HG03064 (cell line): ENCODE results near the gene SLC25A47.
"Not testable (repeated sequence)": the region's sequence is repeated elsewhere in the genome, so short reads cannot be mapped to it uniquely, and the experiment has no call there.

Source experiments
- ATAC-seq: cut with Tn5 transposase; IDR thresholded peaks from one replicate; pipeline ENCODE4 v1.9.1; 2021; ENCODE audit warnings: low read depth; ENCODE audit not compliant: unreplicated experiment

The SLC25A47 gene, protein sequence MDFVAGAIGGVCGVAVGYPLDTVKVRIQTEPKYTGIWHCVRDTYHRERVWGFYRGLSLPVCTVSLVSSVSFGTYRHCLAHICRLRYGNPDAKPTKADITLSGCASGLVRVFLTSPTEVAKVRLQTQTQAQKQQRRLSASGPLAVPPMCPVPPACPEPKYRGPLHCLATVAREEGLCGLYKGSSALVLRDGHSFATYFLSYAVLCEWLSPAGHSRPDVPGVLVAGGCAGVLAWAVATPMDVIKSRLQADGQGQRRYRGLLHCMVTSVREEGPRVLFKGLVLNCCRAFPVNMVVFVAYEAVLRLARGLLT

DNA sequence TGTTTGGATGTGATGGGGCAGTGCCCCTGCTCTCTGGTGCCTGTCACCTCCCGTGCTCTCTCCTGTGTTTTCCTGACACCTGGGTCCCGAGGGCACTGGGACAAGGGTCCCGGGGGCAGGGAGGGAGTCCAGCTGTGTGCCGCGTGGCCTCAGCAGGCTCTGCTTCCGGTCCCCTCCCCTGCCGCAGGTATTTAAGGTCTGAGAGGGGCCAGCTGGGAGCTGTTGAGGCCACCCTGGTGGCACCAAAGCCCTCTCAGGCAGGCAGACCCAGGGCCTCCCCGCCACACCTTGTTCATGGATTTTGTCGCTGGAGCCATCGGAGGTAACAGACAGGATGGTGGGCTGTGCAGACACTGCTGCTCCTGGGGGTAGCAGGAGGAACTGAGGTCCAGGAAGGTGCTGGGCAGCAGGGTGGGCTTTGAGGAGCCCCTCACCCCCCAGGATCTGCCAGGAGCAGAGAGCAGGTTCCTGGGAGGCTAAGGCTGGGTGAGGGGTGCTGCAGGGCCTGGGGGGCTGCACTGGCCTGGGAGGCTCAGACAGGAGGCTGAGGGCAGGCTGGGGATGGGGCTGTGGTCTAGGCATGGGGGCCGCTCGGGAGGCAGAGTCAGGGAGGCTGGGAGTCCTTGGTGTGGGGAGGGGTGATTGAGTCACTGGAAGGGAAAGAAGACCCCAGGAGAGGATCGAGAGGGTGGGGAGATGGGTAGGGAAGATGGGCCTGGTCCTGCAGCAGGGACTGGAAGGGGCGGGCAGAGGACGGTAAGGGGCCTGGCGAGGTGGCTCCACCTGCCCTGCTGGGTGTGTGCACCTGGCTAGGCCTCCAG lies at the start of gene SLC25A47:
SLC25A47 (plus strand) TSS at position 219 of the 821 bp plus-strand sequence; CDS start at position 295, 76 bp downstream.
- no peak for ATAC-seq

DNA sequence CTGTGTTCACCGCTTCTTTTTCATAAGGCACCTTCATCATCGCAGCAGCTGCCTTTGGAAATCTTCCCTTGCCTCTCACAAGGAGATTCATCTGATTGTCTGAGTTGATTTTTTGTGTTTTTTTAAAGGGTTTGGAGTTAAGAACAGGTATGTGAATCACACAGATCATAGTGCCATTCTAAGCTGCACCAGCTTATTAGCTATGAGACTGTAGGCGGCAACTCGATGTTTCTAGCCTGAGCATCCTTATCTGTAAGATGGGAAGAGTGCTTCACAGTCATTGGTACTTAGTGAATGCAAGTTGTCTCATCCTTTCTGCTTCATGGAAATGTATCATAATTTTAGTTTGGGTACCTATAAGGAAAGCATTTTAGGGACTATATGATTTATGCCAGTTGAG lies 48.9 kb upstream of the SLC25A47 start:
- no peak for ATAC-seq

DNA sequence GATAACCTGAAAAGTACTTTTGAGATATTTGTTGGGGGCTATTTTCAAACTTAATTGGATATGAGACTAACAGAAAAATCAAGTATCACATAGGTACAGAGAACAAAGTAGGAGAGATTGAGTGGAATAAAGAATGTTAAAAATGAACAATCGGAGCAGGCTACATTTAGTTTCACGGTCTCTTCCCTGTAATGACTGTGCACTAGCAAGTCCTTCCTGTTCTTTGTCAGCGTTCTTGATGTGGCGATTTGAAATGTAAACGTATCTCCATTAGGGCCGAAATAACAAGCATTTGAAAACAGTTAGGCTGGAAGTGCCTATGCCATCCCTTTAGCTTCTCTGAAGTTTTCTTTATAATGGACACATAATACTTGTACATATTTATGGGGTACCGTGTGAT lies 47.9 kb upstream of the SLC25A47 start:
- no peak for ATAC-seq

DNA sequence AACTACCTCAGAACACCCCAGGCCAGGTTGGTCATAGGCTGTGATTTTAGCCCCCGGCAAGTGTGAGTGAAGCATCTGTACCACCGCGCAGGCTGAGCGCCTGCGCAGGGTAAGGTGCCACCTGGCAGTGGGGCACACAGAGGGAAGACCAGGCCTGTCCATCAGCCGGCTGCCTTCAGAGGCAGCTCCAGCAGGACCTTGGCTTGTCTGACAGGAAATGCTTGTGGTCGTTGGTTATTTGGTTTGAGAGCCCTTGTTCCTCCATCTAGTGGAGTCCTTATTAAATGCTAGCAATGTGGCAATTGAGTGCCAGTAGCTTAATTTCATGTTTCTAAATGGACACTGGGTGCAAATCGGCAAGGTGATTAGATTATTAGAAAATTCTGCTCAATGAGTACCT lies 44.4 kb upstream of the SLC25A47 start:
- ATAC-seq = no peak

DNA sequence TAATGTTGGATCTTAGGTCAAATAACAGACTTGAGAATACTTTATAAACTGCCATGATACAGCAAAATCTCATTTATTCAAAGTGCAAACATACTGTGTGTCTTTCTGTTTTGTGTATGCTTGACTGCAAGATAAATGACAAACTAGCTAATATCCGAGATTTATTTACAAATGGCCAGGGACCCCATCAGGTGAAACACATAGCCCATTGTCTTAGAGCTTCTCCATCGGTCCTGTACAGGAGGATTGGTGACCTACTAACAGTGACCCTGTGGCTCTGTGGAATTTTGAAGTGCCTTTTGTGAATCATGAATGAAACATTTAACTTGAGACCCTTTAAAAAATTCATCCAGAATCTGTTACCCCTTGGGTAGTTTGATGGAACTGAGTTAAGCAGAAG lies 44.0 kb upstream of the SLC25A47 start:
- no peak for ATAC-seq

DNA sequence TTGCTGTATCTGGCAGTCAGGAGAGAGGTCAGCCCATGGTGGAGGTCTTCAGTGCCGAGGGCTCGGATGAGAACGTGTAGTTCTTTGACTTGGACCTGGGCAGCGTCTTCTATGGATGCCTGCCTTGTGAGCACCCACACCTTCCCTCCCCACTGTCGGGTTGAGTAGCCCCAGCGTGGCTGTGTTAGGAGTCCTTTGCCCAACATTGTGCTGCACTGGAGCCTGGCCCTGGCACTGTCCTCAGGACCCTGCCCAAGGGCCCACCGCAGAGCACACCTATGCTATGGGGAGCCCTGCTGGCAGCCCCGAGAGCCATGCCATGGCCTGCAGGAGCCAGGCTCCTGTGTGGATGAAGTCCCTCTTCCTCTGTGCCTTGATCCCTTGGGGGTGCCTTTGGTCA lies 43.6 kb upstream of the SLC25A47 start:
- ATAC-seq = no peak

DNA sequence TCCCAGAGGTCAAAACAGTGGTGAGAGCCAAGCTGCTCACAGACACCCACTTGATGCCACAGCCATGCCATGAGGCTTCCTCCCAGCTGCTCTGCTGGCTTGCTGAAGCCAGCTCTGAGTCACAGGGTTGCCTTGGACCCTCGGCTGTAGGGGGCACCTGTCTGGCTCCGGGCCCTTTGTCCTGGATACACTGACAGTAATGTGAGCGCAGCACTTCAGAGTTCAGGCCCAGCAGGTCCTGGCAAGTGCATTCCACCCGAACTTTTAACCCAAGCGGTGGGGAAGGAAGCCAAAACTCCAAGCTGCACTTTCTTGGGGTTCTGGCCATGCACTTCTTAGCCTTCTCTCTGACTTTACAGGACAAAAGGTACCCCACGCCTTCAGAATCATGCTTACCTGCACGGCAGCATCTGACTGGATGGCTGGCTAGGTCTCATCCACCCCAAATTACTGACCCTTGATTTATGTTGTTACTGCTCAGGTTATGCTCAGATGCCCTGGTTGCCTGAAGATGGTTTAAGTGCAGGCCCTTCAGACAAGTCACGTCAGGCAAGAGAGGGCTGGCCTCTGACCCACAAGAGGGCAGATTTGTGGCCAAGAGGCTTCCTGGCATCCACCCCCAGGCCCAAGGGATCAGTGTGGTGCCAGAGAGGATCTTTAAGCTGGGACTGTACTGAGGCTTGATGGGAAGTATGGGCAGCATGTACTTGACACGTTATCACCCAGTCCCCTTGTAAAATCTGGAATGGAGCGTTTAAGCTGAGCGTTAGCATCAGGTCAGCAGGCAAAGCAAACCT lies 41.7 kb upstream of the SLC25A47 start:
- ATAC-seq = no peak

DNA sequence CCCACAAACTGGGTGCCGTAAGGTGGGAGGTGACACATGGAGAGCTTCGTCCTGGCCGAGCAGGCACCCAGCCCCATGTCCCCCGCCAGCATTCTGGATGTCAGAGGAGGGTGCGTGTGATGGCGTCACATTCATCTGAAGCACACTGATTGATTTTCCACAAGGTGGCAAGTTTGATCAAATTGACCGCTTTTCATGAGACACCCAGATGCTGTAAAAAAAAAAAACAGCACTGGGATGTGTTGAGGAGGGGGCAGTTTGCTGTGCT lies 41.1 kb upstream of the SLC25A47 start:
- ATAC-seq = no peak

DNA sequence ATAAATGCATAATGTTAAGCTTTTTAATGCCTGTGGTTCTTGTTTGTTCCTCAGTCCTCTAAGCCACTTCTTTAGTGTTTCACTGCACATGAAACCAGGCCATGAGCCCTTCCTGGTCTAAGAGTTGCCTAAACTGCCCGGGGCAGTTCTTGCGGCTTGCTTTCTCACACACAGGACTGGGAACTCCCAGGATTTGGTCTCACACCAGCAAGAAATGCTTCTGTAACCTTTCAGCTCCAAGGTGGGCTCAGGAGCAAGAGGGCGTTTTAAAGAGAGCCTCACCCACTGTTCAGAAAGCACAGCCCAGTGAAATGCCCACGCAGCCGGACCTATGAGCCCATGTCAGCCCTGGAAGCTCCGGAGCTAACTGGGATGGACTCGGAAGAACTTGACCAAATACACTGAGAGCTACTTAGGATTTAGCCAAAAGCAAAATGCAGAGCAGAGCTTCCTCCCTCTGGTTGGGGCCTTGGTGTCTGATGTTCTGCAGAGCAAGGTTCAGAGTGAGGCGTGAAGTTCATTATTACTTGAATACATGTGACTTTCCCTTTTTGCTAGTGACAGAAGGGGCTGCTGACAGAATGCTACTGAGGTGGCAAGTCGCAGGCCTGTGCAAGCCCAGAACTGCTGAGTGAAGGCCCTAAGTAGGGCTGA lies 40.2 kb upstream of the SLC25A47 start:
- no peak for ATAC-seq

DNA sequence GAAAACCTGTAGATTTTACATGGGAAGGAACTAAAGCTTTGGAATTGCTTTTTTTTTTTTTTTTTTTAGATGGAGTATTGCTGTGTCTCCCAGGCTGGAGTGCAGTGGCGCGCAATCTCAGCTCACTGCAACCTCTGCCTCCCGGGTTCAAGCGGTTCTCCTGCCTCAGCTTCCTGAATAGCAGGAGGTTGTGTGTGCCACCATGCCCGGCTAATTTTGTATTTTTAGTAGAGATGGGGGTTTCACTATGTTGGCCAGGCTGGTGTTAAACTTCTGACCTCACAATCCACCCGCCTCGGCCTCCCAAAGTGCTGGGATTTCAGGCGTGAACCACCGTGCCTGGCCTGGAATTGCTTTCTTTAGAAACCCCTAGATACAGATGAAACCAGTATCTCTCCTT lies 39.7 kb upstream of the SLC25A47 start:
- ATAC-seq = not testable (repeated sequence)

DNA sequence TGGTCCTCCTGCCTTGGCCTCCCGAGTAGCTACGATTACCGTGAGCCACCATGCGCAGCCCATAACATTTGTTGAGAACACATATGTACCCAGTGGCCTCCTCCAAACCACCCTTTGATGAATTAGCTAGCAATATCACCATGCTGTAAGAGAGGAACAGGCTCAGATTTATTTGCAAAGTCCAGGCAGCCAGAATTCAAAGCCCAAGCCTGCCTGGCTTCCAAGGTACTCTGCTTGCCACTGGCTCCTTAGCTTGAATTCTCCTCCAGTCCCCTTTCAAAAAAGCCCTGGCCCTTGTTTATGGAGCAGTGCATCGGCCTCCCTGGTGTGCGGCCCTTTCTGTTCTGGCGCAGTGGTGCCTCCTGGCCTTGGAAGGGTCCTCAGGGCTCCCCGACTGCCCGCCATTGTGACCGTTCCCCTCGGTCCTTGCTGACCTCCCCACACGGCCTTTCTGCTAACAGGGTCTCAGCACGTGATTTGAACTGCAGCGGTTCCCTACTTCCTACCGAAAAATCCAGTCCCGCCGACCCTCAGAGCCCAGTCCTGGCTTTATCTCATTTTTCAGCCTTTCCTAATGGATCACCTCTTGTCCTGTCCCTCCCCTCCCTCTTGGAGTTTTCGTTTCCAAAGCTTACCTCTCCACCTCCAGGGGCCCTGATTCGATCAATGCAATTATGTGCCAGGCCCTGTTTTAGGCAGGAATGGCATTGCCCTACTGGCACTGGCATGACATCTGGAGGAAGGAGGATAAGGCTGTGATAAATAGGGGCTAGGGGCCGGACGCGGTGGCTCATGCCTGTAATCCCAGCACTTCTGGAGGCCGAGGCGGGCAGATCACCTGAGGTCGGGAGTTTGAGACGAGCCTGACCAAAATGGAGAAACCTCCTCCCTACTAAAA lies 38.9 kb upstream of the SLC25A47 start:
- no peak for ATAC-seq

DNA sequence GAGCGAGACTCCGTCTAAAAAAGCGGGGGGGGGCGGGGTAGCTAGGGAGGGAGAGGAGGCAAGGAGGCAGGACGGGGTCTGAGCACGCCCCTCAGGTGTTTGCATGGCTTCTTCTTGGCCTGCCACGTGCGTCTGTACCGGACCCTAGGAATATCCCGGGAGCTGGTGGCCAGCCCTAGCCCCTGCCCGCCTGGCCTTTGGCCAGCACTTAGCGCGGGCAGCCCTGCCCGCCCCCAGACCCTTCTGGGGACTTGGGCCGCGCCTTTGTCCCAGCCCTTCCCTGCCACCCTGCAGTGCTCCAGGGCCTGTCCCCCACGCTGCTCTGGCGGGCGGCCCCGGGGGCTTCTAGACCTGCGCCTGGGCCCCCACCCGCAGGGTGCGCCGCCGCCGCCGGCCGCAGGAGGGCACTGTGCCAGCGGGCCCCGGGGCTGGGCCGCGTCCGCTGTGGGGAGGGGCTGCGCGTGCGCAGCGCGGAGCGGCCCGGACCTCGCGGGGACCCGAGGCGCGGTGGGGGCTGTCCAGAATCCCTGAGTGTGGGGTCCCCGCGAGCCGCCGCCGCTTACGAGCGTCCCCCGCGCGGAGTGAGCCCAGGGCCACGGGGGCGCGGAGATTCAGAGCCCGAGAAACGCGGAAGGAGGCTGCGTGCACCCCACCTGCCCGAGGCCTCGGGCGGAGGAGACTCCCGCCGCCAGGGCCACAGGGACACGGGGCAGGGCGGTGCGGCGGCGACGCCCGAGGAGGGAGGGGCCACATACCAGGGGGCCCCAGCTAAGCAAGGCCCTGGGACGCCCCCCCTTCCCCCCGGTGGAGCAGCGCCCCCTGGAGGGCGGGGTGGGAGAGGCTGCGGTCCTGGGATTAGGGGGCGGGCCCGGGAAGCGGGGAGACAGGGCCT lies 37.9 kb upstream of the SLC25A47 start:
- ATAC-seq = peak; percentile 70

DNA sequence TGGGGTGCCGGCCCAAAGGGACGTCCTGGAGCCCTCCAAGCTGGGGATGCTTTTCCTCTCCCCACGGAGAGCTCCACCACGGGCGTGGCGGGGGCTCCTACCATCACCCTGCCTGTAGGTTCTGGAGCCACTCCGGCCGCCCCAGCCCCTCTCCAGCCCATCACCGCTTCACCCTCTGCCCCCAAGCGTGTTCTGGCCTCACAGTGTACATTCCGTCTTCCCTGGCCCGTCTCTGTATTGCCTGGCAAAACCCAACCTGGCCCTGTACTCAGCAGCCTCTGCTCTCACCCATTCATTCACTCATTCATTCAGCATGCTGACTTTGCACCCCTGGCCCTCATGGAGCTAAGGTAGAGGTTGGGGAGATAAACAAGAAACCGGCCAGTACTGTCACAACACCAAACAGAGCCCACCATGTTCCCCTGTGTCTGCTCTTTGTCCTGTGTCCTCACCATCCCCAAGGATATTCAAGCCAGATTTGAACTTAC lies 37.2 kb upstream of the SLC25A47 start:
- no peak for ATAC-seq

DNA sequence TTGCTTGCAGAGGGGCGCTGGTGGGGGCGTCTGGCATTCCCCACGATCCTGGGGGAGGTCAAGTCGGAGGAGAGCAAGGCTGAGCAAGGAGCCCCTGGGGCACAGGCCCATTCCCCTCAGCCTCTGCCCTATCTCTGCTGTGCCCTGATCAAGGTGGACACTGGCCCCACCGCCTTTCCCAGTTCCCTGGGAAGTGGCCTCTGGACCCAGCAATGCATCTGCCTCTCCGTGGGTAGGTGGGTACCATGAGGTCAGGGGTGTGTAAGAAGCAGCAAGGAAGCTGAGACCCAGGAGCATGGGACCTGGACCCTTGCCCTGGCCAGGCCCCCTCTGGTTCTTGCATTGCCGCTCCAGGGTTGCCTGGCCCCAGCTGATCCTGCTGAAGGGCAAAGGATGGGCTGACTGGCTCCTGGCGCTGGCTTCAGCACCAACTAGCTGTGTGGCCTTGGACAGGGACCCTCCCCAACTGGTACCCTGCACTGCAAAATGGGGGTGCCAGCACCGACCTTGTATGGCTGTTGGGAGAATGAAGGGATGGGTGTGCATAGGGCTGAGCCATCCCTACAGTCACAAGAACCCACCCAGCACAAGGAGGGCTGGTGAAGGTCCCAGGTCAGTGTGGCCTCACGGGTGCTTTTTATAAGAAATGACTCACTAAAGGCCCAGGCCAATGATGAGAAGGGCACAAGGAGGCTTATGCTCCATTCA lies 36.5 kb upstream of the SLC25A47 start:
- ATAC-seq = no peak

DNA sequence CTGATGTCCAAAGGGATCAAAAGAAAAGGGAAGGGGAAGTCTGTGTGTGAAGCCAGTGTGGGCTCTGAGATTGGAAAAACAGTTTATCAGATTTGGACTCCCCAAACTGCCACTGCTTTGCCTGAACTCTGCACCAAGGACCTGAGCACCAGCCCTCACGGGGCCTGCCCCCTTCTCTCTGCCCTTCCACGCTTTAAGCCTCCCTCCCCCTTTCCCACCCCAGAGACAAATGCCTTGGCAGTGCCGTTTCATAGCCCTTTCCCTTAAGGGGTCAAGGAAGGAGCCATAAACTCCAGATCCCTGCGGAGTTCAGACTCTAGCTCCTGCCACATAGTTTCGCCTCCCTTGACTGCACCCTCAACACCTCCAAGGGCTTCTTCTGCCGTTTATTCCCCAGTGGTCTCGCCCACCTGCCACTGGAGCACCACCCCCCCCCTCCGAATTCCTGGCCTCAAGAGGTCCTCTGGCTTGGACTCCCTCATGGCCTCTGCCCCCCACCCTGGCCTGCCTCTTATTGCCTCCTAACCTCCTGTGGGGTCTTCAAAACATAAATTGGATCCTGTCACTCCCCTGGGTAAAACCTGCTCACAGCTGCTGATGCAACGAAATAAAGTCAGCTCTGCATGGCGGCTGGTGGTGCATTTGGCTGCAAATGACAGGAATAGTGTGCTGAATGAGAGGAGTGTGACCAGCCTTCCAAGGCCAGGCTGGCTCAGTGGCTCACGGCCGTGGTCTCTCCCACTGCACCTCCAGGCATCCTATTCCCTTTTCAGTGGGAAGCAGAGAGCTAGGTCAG lies 35.7 kb upstream of the SLC25A47 start:
- ATAC-seq = no peak

DNA sequence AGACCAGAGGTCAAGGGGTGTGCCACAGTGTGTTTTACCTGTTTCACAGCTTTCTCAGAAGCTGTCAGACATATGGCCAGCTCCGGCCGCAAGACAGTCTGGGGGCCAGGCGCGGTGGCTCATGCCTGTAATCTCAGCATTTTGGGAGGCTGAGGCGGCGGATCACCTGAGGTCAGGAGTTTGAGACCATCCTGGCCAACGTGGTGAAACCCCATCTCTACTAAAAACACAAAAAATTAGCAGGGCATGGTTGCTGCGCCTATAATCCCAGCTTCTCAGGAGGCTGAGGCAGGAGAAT lies 35.2 kb upstream of the SLC25A47 start:
- not testable (repeated sequence) for ATAC-seq

DNA sequence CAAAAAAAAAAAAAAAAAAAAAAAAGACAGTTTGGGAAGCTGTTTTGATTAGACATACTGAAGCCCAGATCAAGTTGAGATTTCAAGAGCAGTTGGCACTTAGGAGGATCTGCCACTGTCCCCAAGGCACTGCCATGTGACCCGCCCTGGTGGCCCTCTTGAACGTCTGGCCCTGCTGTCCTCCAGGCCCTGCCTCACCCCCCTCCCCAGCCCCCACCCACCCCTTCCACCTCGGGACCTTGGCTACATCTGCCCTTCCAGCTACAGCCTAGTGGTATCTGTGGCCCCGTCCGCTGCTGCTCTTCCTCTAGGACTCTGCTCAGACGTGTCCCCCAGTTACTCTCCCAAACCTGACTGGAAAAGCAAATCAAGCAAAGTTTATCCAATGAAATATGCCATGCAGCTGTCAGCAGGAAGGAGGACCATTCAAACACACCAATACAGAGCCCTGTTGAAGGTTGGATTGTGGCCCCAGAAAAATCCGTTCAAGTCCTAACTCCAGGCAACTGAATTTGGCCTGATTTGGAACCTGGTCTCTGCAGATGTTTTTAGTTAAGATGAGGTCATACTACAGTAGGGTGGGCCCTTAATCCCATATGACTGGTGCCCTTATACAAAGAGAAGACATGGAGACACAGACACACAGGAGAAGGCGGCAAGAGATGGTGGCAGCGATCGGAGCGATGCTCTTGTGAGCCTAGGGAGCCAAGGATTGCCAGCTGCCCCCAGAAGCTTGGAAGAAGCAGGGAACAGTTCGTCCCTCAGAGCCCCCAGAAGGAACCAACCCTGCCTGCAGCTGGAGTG lies 34.6 kb upstream of the SLC25A47 start:
- no peak for ATAC-seq
